K562 (cell line): Measurements from ENCODE around the gene HTT-AS. TPM values are rescaled to one million over a fixed set of nuclear protein-coding genes. Genes with fewer than 3 reads are reported as not detected.

ENCODE experiments used
- ATF1 ChIP-seq, 2 experiments: fragments of 450-650 bp in 1 of 2; IDR thresholded peaks; 2 replicates each; pipeline ENCODE4 v1.6.1; 2016; ENCODE audit warnings: missing compliant biosample characterization in 1 of 2, missing genetic modification characterization in 1 of 2
- CBFA2T3 ChIP-seq: fragments of 450-650 bp; IDR thresholded peaks from 2 replicates; pipeline ENCODE4 v1.6.1; 2017
- CBX3 ChIP-seq, 2 experiments: IDR thresholded peaks; 1 replicate in 1 of 2; 2 replicates in 1 of 2; pipeline ENCODE4 v1.6.1; 2012; ENCODE audit warnings: inconsistent platforms in 2 of 2, low read length in 2 of 2, borderline replicate concordance in 1 of 2, control low read depth in 1 of 2
- GTF2A2 ChIP-seq: IDR thresholded peaks from 2 replicates; pipeline ENCODE4 v1.6.1; 2016; ENCODE audit warnings: mild to moderate bottlenecking, missing genetic modification characterization, missing compliant biosample characterization
- HDGF ChIP-seq: fragments of 450-650 bp; IDR thresholded peaks from 2 replicates; pipeline ENCODE4 v1.6.1; 2016
- HNRNPH1 ChIP-seq: fragments of 200-400 bp; formaldehyde crosslinking; optimal IDR thresholded peaks from 2 replicates; pipeline ENCODE3; 2017; ENCODE audit warnings: low read depth, mild to moderate bottlenecking, low read length, moderate library complexity
- NBN ChIP-seq: fragments of 450-650 bp; IDR thresholded peaks from 2 replicates; pipeline ENCODE4 v1.6.1; 2016; ENCODE audit warnings: low read depth, mild to moderate bottlenecking
- OTX1 ChIP-seq: fragments of 450-650 bp; formaldehyde crosslinking; IDR thresholded peaks from 2 replicates; pipeline ENCODE4 v1.4.0; 2022; ENCODE audit warnings: mild to moderate bottlenecking
- PHF21A ChIP-seq: fragments of 450-650 bp; IDR thresholded peaks from 2 replicates; pipeline ENCODE4 v1.6.1; 2017; ENCODE audit warnings: low read depth, borderline replicate concordance
- RBM22 ChIP-seq: fragments of 200-400 bp; formaldehyde crosslinking; IDR thresholded peaks from 2 replicates; pipeline ENCODE4 v1.6.1; 2018; ENCODE audit warnings: low read length, low read depth; ENCODE audit not compliant: poor library complexity, severe bottlenecking
- SMARCE1 ChIP-seq: fragments of 450-650 bp; IDR thresholded peaks from 2 replicates; pipeline ENCODE4 v1.7.1; 2016; ENCODE audit warnings: mild to moderate bottlenecking
- SREBF2 ChIP-seq: sonication (generic); formaldehyde crosslinking; IDR thresholded peaks from 2 replicates; pipeline ENCODE4 v1.4.0; 2020; ENCODE audit warnings: mild to moderate bottlenecking, missing genetic modification reagents
- ZNF644 ChIP-seq: fragments of 200-800 bp; sonication (Bioruptor generic); IDR thresholded peaks from 2 replicates; pipeline ENCODE4 v1.6.1; 2016; ENCODE audit warnings: low read depth, missing genetic modification characterization, missing compliant biosample characterization
- polyA plus RNA-seq, 8 experiments: library from polyadenylated mRNA; depleted of rRNA in 4 of 8; stranded (reverse) in 5 of 8; unstranded in 3 of 8; fragments of >200 nt; fragmentation: Nextera tagmentation in 2 of 8; fragmentation: Illumina TruSeq in 1 of 8; extraction: Ambion mirVana in 2 of 8; extraction: Trizol in 1 of 8; gene quantifications; 2 replicates each; pipeline versions ENCODE4 v1.2.1 to v1.2.3, GENCODE V29; 2011 to 2014; ENCODE audit warnings: inconsistent platforms in 1 of 8, missing spikeins in 1 of 8
- total RNA-seq, 7 experiments: library from RNA; depleted of rRNA in 6 of 7; stranded (reverse); fragments of >200 nt in 6 of 7; fragmentation: Illumina TruSeq in 2 of 7; extraction: Trizol in 2 of 7; gene quantifications; 2 replicates each; pipeline versions ENCODE4 v1.2.1 to v1.2.3, GENCODE V29; 2011 to 2021; ENCODE audit warnings: low replicate concordance in 1 of 7
- TF ChIP-seq, protein P1 (sequence below): sonication (generic); formaldehyde crosslinking; IDR thresholded peaks from 2 replicates; pipeline ENCODE4 v1.9.0; 2022; ENCODE audit warnings: mild to moderate bottlenecking, missing genetic modification reagents
- TF ChIP-seq, protein P2 (sequence below): IDR thresholded peaks from 2 replicates; pipeline ENCODE4 v1.6.1; 2014; ENCODE audit warnings: antibody characterized with exemption
- TF ChIP-seq, protein P3 (sequence below): sonication (generic); IDR thresholded peaks from 2 replicates; pipeline ENCODE4 v1.6.1; 2016
- TF ChIP-seq, protein P4 (sequence below): fragments of 450-650 bp; conservative IDR thresholded peaks from 2 replicates; pipeline ENCODE4 v1.6.1; 2016; ENCODE audit warnings: missing genetic modification characterization, low read depth, mild to moderate bottlenecking, control low read depth, missing compliant biosample characterization
- TF ChIP-seq, protein P5 (sequence below): fragments of 250-450 bp; sonication (Bioruptor Pico); IDR thresholded peaks from 2 replicates; pipeline ENCODE4 v1.4.0; 2020; ENCODE audit warnings: mild to moderate bottlenecking, moderate library complexity
- TF ChIP-seq, protein P6 (sequence below): sonication (generic); formaldehyde crosslinking; IDR thresholded peaks from 2 replicates; pipeline ENCODE4 v1.5.0; 2020; ENCODE audit warnings: missing genetic modification reagents

Gene HTT-AS
- total and polyA plus RNA-seq, 9 of the 15 experiments (the other 6 are each of a cell fraction or from before 2014, with no cell fraction given): not detected

DNA sequence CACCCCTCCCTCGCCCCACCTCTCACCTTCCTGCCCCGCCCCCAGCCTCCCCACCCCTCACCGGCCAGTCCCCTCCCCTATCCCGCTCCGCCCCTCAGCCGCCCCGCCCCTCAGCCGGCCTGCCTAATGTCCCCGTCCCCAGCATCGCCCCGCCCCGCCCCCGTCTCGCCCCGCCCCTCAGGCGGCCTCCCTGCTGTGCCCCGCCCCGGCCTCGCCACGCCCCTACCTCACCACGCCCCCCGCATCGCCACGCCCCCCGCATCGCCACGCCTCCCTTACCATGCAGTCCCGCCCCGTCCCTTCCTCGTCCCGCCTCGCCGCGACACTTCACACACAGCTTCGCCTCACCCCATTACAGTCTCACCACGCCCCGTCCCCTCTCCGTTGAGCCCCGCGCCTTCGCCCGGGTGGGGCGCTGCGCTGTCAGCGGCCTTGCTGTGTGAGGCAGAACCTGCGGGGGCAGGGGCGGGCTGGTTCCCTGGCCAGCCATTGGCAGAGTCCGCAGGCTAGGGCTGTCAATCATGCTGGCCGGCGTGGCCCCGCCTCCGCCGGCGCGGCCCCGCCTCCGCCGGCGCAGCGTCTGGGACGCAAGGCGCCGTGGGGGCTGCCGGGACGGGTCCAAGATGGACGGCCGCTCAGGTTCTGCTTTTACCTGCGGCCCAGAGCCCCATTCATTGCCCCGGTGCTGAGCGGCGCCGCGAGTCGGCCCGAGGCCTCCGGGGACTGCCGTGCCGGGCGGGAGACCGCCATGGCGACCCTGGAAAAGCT lies at the start of gene HTT-AS, which contains the start of gene HTT (continued):
- TF ChIP-seq, protein P1, sequence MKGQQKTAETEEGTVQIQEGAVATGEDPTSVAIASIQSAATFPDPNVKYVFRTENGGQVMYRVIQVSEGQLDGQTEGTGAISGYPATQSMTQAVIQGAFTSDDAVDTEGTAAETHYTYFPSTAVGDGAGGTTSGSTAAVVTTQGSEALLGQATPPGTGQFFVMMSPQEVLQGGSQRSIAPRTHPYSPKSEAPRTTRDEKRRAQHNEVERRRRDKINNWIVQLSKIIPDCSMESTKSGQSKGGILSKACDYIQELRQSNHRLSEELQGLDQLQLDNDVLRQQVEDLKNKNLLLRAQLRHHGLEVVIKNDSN: no peak
- TF ChIP-seq, protein P2, sequence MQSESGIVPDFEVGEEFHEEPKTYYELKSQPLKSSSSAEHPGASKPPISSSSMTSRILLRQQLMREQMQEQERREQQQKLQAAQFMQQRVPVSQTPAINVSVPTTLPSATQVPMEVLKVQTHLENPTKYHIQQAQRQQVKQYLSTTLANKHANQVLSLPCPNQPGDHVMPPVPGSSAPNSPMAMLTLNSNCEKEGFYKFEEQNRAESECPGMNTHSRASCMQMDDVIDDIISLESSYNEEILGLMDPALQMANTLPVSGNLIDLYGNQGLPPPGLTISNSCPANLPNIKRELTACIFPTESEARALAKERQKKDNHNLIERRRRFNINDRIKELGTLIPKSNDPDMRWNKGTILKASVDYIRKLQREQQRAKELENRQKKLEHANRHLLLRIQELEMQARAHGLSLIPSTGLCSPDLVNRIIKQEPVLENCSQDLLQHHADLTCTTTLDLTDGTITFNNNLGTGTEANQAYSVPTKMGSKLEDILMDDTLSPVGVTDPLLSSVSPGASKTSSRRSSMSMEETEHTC: no peak
- TF ChIP-seq, protein P3, sequence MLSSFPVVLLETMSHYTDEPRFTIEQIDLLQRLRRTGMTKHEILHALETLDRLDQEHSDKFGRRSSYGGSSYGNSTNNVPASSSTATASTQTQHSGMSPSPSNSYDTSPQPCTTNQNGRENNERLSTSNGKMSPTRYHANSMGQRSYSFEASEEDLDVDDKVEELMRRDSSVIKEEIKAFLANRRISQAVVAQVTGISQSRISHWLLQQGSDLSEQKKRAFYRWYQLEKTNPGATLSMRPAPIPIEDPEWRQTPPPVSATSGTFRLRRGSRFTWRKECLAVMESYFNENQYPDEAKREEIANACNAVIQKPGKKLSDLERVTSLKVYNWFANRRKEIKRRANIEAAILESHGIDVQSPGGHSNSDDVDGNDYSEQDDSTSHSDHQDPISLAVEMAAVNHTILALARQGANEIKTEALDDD: no peak
- TF ChIP-seq ZNF644 (tag) (no peak), HNRNPH1 (no peak), ATF1 (CRISPR knock-in tag; IDR thresholded peaks at IDR 0.05) (no peak), ATF1 (tag; IDR thresholded peaks at IDR 0.05) (peak; percentile 88), SREBF2 (no peak), PHF21A (no peak), RBM22 (no peak), CBFA2T3 (no peak), CBX3 (IDR thresholded peaks at IDR 0.05; ENCODE audit: borderline replicate concordance in 1 of 2, low read length in 2 of 2) (no peak), OTX1 (CRISPR knock-in tag) (peak; percentile 72; the same call in 1 of the 2 replicates), GTF2A2 (tag) (no peak), HDGF (no peak), SMARCE1 (no peak), NBN (no peak)
- TF ChIP-seq, protein P4, sequence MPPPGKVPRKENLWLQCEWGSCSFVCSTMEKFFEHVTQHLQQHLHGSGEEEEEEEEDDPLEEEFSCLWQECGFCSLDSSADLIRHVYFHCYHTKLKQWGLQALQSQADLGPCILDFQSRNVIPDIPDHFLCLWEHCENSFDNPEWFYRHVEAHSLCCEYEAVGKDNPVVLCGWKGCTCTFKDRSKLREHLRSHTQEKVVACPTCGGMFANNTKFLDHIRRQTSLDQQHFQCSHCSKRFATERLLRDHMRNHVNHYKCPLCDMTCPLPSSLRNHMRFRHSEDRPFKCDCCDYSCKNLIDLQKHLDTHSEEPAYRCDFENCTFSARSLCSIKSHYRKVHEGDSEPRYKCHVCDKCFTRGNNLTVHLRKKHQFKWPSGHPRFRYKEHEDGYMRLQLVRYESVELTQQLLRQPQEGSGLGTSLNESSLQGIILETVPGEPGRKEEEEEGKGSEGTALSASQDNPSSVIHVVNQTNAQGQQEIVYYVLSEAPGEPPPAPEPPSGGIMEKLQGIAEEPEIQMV (tag): no peak
- TF ChIP-seq, protein P5, sequence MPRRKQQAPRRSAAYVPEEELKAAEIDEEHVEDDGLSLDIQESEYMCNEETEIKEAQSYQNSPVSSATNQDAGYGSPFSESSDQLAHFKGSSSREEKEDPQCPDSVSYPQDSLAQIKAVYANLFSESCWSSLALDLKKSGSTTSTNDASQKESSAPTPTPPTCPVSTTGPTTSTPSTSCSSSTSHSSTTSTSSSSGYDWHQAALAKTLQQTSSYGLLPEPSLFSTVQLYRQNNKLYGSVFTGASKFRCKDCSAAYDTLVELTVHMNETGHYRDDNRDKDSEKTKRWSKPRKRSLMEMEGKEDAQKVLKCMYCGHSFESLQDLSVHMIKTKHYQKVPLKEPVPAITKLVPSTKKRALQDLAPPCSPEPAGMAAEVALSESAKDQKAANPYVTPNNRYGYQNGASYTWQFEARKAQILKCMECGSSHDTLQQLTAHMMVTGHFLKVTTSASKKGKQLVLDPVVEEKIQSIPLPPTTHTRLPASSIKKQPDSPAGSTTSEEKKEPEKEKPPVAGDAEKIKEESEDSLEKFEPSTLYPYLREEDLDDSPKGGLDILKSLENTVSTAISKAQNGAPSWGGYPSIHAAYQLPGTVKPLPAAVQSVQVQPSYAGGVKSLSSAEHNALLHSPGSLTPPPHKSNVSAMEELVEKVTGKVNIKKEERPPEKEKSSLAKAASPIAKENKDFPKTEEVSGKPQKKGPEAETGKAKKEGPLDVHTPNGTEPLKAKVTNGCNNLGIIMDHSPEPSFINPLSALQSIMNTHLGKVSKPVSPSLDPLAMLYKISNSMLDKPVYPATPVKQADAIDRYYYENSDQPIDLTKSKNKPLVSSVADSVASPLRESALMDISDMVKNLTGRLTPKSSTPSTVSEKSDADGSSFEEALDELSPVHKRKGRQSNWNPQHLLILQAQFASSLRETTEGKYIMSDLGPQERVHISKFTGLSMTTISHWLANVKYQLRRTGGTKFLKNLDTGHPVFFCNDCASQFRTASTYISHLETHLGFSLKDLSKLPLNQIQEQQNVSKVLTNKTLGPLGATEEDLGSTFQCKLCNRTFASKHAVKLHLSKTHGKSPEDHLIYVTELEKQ (CRISPR knock-in tag): no peak
- TF ChIP-seq, protein P6, sequence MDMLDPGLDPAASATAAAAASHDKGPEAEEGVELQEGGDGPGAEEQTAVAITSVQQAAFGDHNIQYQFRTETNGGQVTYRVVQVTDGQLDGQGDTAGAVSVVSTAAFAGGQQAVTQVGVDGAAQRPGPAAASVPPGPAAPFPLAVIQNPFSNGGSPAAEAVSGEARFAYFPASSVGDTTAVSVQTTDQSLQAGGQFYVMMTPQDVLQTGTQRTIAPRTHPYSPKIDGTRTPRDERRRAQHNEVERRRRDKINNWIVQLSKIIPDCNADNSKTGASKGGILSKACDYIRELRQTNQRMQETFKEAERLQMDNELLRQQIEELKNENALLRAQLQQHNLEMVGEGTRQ (CRISPR knock-in tag): no peak
